RPMI8226 (cell line): ENCODE measurements around the gene HPCAL1.

Experiments used
- DNase-seq: peaks from one replicate; pipeline ENCODE4 v3.0.0-alpha.2; 2015

The HPCAL1 gene

DNA sequence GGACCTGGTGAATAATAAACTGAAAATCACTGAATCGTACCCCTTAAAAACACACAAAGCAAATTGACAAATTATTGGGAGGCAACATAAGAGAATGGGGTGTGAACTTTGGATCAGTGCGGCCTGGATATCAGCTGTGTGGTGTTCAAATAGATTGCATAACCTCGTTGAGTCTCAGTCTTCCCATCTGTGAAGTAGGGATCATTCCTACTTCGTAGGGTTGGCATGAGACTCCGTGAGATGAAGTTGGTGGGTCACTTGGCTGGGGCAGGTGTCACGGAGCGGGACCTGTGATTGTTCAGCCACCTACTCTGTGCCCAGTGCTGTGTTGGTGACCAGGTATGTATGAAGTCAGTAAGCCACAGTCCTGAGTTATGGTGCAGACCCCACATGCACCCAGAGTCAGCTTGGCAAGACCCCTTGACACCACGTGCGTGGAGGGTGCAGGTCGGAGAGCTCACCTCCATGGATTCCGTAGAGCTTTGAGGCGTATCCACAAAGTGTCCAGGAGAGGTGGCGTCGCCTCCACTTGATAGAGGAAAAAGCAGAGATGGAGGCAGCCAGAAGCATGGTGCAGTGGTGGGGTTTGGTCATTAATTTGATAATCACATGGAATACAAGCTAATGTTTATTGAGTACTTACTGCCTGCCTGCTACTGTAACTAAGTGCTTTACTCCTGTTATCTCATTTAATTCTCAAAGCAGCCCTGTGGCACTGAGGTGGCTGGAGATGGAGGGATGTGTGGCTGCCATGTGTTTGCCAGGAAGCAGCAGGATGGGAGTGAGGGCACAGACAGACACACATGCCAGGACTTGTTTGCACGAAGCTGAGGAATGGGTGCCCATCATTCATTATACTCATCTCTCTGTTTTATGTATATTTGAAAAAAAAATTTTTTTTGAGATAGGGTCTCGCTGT, 35.8 kb downstream of the HPCAL1 start:
- no peak for DNase-seq

DNA sequence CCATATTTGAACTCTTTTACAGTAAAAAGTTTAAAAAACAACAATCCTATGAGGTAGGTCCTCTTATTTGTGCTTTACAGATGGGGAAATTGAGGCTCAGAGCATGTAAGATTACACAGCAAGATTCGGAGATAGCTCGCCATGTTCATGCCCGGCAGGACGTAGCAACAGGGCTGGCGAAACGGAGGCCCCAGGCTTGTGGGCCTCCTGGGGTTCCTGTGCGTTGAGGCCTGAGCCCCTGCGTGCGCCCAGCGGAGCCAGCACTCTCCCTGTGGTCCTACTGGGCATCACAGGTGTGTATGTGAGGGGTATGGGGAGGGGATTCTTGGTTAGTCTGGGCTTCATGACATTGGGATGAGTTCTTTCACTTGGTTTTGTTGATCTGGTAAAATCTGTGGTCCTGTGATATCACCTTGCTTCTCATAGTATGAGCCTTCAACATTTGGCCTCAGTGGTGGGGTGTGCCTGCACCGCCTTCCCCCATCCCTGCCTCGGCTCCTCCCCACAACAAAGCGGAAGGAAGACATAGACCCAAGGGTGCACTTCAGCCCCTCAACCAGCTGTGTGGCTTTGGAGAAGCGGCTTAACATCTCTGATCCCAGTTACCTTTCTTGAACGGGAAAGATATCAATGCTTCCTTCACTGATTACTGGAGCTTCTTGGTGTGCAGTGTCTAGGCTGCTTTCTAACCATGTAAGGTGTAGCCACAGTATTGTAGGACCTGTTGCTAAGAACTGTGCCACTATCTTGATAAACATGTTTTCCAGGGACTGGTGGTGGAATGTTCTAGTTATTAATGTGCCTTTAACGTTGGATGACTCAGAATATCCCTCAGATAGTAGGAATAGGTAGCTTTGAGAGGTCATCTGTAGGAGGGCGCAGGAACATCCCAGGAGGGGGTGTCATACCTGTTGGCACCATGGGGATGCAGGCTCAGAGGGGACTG, 37.2 kb downstream of the HPCAL1 start:
- no peak for DNase-seq

DNA sequence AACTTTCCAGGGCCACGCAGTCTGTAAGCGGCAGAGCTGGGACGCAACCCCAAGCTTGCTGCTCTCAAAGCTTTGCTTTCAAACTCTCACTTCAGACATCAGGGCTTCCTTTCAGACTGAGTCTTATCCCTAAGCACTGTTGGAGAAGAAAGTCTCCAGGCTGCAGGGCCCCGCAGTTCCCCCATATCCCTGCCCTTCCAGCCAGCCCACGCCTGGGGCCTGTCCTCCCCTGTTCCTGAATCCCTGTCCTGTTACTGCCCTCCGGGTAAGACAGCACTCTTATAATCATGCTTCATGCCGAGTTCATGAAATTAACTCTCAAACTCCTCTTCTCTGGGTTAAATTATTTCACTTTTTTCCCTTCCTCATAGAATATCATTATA, 37.9 kb downstream of the HPCAL1 start:
- DNase-seq = no peak

DNA sequence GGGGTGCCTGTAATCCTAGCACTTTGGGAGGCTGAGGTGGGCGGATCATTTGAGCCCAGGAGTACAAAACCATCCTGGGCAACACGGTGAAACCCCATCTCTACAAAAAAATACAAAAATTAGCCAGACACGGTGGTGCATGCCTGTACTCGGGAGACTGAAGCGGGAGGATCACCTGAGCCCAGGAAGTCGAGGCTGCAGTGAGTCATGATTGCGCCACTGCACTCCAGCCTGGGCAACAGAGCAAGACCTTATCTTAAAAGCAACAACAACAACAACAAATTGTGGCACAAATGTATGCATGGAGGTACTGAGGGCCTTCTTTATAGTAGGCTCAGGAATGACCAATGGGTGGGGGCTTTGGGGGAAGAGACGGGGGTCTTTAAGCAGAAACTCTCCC, 38.5 kb downstream of the HPCAL1 start:
- no peak for DNase-seq

DNA sequence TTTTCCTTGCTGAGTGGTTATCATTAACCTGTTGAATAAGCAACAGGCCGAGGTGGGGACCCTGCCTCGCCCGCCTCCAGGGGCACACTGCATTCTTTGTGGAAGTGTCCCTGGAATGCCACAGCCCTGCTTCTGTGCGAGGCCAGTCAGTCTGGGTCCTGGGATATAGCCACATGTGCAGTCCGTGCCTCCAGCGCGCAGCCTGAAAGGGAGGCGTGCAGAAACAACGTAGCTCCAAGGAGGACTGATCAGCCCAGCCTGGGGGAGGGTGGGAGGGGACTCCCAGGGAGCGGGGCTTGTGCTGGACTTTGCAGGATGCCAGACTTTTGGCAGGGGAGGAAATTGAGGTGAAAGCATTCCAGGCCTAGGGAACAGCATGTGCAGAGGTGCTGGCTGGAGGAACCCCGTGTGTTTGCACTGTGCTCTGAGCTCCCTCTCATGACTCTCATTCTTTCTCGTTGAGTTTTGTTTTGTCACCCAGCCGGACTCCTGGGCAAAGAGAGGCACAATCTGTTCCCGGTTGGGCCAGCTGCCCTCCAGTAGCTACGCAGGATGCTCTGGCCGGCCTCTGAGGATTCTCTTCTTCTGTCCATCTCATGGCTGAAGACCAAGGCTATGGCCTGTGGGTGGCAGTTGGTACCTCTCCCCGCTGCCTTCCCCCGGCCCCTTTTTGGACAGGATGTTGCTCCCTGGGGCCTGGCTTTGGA, 39.7 kb downstream of the HPCAL1 start:
- DNase-seq = no peak

DNA sequence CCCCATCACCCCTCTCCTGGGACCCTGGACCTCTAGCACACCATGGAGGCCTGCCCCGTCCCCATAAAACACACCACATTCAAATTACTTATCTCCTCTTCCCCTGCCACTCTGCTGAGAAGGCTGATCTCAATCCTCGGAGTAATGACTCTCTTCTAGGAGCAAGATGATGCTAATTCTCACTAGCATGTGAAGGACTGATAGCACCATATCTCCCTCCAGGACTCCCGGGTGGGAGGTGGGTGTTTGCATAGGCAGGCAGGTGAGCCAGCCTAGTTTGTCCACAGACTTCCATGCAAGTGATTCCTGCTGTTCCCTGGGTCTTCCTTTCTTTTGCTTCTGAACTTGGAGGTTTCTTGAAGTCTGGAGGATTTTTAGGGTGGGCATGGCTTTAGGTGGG, 40.5 kb downstream of the HPCAL1 start:
- DNase-seq = no peak

DNA sequence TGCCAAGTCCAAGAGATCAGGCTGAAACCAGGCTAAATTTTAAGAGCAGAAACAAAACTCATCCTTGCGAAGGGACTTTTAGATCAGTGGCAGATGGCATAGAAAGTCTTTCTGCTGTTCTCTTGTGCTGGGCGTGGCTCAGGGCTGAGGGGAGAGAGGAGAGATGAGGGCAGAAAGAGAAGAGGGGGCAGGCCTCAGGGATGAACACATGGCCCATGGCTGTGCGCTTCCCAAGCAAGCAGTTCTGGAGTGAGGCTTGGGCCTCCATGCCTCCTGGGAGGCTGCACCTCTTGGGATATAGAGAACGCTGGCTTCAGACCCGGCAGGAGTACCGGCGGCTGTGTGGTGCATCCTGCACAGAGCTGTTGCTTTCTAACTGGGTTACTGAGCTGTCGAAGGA, 41.0 kb downstream of the HPCAL1 start:
- no peak for DNase-seq

DNA sequence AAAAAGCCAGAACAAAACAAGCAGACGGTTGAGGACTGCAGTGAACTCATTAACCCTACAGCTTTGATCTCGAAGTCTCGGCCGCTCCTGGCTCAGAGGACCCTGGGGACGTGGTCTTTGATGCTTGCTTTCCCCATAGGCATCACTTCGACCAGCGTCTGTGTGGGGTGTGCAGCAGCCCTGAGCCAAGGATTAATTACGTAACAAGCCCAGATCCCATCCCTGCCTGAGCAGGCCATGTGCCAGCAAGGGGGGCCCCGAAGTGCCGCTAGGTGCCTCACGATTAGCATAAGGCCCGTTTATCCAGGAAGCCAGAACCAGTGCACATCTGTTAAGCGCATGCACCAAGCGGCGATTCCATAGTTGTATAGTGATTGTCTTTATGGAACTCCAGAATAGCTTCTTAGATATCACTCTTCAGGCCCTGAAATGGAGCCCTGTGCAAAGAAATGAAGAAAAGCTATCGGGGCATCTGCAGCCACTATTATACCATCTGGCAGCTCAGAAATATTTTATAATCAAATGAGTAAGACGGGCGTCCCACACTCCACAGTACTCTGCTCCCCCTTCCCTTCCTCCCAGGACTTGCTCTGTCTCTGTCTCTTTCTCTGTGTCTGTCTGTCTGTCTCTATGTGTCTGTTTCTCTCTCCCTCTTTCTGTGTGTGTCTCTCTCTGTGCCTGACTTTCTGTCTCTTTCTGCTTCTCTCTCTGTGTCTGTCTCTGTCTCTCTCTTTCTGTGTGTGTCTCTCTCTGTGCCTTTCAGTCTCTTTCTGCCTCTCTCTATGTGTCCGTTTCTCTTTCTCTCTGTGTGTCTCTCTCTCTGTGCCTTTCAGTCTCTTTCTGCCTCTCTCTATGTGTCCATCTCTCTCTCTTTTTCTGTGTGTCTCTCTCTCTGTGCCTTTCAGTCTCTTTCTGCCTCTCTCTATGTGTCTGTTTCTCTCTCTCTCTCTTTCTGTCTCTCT, 41.7 kb downstream of the HPCAL1 start:
- no peak for DNase-seq

DNA sequence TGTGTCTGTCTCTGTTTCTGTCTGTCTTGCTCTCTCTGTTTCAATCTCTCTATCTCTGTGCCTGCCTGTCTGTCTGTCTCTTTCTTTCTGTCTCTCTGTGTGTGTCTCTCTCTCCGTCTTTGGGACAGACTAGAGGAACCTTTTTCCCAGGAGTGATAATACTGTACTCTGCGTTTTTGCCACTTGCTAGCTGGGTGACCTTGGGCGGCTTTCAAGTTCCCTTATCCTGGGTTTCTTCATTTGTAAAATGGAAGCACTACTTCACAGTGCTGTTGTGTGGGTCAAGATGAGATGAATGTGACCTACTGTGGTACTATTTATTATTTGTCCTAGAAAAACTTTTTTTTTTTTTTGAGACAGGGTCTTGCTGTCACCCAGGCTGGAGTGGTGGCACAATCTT, 42.4 kb downstream of the HPCAL1 start:
- DNase-seq = no peak

DNA sequence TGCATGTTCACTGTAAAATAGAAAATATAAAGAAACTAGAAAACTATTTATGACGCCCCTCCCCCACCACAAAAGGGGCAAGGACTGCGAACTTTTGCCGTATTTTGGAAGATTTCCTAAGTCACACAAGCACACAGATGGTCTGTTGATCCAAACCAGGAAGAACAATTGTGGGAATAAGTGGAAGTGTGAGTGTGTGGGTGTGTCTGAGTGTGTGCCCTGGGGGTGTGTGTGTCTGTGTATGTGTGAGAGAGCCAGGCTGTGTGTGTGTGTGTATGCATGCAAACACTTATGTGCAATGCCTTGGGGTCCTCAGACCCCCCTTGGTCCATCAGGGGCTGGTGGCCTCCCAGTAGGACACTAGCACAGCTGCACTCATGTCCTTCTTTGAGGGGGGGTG, 43.1 kb downstream of the HPCAL1 start:
- DNase-seq = no peak

DNA sequence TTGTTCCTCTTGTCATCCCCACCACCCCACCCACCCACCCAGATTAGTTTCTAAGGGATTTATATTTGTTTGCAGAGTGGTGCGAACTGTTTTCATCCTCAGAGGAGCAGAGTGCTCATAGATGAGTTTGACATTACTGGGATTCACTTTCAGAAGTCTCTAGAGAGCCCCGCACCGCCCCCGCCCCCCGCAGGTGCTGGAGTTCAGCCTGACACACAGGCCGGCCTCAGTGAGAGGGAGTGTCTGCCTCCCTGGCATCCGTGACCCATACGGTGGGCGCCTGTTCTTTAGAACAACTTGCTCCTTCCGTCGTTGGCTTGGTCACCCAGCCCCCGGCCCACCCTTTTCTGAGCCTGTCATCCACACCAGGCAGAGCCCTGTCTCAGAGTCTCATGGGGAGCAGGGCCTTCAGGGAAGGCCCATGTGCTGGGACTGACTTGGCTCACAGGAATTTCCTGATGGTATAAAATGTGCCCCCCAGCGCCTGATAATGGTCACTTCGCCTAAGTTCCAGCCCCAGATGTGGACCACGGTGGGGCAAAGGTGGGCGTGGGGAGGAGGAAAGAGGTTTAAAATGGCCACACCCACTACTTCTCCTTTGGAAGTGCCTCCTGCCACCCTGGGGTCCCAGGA, 44.3 kb downstream of the HPCAL1 start:
- no peak for DNase-seq

DNA sequence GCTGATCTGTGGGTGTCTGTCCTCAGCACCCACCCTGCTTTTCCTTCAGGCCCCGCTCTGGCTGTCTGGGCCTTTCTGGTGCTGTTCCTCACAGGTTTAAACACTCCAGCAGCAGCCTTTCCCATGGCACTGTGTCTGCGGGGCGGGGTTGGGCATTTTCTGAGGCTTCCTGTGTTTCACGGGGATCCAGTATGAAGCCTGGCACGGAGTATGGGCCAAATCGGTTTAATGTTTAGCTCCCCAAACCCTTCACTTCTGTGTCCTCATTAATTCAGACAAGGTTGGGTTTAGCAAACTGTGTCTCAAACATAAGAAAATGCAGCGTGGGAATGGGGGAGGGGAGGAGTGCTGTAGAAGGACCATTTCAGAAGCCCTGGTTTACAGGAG, 44.9 kb downstream of the HPCAL1 start:
- DNase-seq = no peak

DNA sequence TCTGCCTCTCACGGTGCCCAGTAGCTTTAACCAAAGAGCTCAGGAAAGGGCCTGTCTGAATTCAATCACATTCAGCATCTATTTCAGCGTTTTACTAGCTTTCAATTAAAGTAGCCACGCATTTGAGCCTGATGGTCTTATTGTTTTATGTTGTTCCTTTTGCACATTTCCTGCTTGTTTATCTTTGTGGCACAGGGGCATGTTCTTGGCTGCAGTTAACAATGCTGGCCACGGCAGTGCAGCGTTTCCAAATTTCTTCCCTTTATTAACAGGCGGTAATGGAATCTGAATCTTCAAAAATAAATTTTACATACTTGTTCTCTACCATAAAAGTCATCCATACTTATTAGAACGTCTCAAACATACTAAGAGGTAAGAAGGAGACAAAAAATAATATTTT, 46.2 kb downstream of the HPCAL1 start:
- DNase-seq = no peak

DNA sequence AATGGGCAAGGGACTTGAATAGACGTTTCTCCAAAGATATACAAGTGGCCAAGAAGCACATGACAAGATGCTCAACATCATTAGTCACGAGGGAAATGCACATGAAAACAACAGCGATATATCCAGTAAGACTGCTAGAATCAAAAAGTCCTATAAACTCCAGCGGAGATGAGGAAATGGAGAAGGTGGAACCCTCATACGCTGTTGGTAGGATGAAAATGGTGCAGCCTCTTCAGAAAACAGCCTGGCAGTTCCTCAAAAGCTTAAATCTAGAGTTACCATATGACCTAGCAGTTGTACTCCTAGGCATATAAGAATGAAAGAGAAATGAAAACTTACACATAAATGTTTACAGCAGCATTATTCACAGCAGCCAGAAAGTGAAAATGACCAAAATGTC, 48.1 kb downstream of the HPCAL1 start:
- no peak for DNase-seq

DNA sequence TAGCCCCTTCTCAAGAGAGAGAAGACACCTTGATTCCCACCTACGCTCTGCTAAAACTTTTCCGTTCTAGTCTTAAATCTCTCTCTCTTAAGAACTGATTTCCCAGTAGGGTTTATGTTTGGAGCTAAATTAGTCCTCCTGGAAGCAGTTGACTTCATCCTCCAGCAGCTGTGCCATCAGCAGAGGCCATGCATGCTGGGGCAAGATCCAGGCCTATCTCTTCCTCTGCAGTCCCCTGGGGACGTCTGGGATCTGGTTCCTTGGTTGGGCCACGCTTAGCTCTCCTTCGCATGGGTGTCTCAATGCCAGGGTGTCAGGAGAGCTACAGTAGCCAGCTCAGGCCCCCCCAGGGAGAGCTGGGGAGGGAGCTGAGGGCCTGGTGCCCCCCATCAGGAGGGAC, 49.7 kb downstream of the HPCAL1 start:
- no peak for DNase-seq

DNA sequence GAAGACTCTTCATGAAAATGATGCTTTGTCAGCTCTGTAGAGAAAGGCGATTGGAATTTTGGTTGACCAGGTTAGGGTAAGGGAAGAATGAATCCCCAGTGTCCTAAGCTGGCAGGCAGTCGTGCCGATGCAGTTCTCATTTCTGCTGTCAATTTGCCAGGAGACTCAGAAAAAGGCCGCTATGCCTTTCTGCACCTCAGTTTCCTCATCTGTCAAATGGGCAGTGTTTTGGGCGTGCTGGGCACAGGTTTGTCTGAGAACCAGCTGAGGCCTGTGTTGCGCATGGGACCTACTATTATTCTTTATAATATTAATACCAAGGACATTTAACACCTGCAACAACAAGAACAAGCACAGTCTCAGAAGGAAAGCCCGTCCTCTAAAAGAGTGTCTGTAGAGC, 50.3 kb downstream of the HPCAL1 start:
- no peak for DNase-seq

DNA sequence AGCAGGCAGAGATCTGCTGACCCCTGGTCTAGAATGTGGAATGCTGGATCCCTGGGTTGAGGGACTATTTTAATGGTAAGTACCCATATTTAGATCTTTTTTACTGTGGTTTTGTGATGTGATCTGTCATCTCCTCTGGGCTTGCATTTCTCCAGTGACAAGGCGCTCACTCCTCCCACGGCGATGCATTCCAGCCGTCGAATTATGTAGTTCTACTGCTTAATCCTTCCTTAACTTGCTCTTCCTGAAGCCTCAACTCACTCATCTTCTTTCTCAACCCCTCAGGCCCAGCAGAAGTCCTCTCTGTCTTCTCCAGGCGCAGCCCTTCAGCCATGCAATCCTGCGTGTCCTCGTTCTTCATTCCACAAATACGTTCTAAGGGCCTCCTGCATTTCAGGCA, 51.2 kb downstream of the HPCAL1 start:
- DNase-seq = no peak

DNA sequence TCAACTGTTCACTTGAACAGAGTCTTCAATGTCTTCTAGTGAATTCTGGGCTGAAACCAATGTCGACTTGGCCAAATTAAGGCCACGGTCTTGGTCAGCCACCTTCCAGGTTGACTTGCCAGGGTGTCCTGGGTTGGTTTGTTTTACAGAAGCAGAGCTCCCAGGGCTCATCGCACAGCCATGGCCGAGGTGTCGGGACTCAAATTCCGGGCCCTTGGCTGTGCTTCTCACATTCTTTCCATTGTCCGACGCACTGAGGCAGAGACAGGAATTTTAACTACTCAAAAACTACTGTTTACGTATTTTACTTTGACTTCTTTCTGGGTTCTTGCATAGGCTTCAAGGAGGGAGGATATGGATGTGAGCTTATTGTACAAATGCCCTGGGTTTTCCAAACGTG, 51.7 kb downstream of the HPCAL1 start:
- DNase-seq = no peak

DNA sequence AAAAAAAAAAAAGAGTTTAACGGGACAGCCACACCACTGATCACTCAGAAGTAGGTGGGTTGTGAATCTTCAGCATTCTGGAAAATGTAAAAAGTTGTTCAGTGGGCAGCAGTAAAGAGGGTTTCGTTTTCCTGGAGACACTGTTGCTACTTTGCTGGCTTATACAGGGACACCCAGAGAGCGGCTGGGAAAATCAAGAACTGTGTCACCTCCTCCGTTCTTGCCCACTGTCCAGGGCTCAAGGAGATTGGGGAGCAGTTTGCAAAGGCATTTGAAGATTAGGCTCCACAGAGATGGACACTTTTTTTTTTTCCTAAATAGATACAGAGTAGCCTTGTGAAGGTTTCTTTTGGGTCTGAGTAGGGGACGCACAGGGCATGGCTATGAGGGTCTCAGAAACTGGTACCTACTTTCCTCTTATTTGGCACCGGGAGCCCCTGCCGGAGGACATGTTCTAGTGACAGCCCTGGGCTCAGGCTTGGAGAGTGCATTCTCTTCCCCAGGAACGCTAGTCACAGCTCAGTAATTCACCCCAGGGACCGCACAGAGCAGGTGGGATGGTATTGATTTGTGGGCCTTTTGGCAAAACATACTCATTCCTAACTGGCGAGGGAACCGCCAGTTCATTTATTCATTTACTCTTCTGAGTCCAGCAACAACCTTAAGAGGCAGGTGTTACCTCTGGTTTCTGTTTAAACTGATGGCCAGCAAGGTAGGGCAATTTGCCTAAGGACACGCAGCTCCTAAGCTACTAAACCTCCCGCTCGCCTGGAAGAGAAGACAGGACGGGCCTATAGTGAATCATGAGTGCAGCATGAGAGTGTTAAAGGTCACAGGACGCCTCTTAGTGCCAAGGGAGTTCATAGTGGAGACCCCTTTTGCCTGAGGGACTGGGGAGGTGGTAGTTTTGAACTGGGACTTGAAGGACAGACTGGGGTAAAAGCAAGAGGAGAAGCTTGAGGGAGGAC, 53.1 kb downstream of the HPCAL1 start:
- no peak for DNase-seq

DNA sequence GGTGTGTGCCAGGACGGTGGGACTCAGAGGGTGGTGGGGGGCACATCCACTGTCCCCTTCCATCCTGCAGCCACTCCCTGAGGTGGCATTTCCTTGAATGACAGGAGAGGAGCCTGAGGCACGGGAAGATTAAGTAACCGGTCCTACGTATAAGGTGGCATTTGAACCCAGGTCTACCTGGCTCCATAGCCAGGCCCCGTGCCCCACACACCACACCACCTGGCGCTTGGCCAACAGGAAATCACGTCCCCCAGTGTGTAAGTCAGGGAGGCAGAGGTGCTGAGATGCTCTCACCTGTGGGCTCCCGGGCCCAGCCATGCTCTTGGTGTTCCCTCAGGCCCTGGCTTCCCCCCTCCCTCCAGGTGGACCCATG, 53.7 kb downstream of the HPCAL1 start:
- no peak for DNase-seq
